Chondrocyte (in vitro differentiated cells): ENCODE results near the gene SZRD1. TPM values are rescaled to one million over a fixed set of nuclear protein-coding genes. Genes with fewer than 3 reads are reported as not detected.

ENCODE experiments used
- DNase-seq: peaks from one replicate; pipeline ENCODE4 v3.0.0; 2021; ENCODE audit warnings: mixed read lengths, low spot score
- H3K27ac Mint-ChIP-seq: one replicate; pipeline ENCODE4 v1.8.0; 2021; ENCODE audit warnings: mild to moderate bottlenecking, moderate library complexity, mixed read lengths; ENCODE audit not compliant: unreplicated experiment
- H3K27me3 Mint-ChIP-seq: 2 replicates; pipeline ENCODE4 v1.8.0; 2021; ENCODE audit warnings: low read depth, mixed read lengths
- H3K36me3 Mint-ChIP-seq: 2 replicates; pipeline ENCODE4 v1.8.0; 2021; ENCODE audit warnings: low read depth, mixed read lengths
- H3K4me1 Mint-ChIP-seq: 2 replicates; pipeline ENCODE4 v1.8.0; 2021; ENCODE audit warnings: low read depth, mild to moderate bottlenecking, mixed read lengths
- H3K4me3 Mint-ChIP-seq: one replicate; pipeline ENCODE4 v1.8.0; 2021; ENCODE audit warnings: mild to moderate bottlenecking, moderate library complexity, mixed read lengths; ENCODE audit not compliant: unreplicated experiment
- H3K9me3 Mint-ChIP-seq: 2 replicates; pipeline ENCODE4 v1.8.0; 2021; ENCODE audit warnings: low read depth, mixed read lengths
- CTCF ChIP-seq: fragments of 200-600 bp; sonication (generic); IDR thresholded peaks from 2 replicates; pipeline ENCODE4 v1.5.0; 2021; ENCODE audit warnings: antibody characterized with exemption, mild to moderate bottlenecking, moderate library complexity
- long read RNA-seq: library from polyadenylated mRNA; stranded (forward); transcript quantifications from one replicate; pipeline ENCODE4 v2.0.0, GENCODE V29; 2021
- total RNA-seq: library from RNA; stranded (reverse); gene quantifications from 3 replicates; pipeline ENCODE4 v1.2.1, GENCODE V29; 2021

Gene SZRD1
- 113 to 117 TPM (median 113 TPM) in 3 replicates for total RNA-seq
- long read RNA-seq, transcript SZRD1-210 (3 exons, 3,401 nt) = major isoform, 10 of 62 reads
- long read RNA-seq, transcript SZRD1-203 (4 exons, 892 nt) = minor isoform, 5 of 62 reads
- long read RNA-seq, transcript SZRD1-201 (4 exons, 3,636 nt) = minor isoform, 5 of 62 reads
- long read RNA-seq, partial matches to known transcripts = 0 of 62 reads
- long read RNA-seq, other reads (novel, unspliced or antisense) = 39 of 62 reads

- TF ChIP-seq CTCF = no peak
- Mint-ChIP-seq H3K4me1 (peaks cover 34% of the 10 kb centered on the region), H3K27me3 (no peaks in the 10 kb centered on the region), H3K9me3 (no peaks in the 10 kb centered on the region), H3K27ac (peak within 1 kb of the TSS; percentile 99), H3K36me3 (no peaks in the 10 kb centered on the region), H3K4me3 (peak within 1 kb of the TSS; percentile 95)
- peak; percentile 96 for DNase-seq
Observed at GRCh38 chr1:16366722-16367257, at the start of gene SZRD1. Gene SZRD1, plus strand, starts transcription at chr1:16367242. Its CDS starts 16 bp downstream, at chr1:16367258.

GRCh38 chr1:16318555-16318954 lies 48.5 kb upstream of the SZRD1 start:
- no peak overlapping the region for H3K4me3 Mint-ChIP-seq
- H3K4me1 Mint-ChIP-seq = peaks cover 30% of the 10 kb centered on the region
- H3K27me3 Mint-ChIP-seq = no peaks in the 10 kb centered on the region
- H3K9me3 Mint-ChIP-seq = no peaks in the 10 kb centered on the region
- no peak for TF ChIP-seq CTCF
- H3K27ac Mint-ChIP-seq = no peak overlapping the region
- DNase-seq = no peak
- H3K36me3 Mint-ChIP-seq = peaks cover 1% of the 10 kb centered on the region

GRCh38 chr1:16321176-16321867 lies 45.7 kb upstream of the SZRD1 start:
- no peak for TF ChIP-seq CTCF

GRCh38 chr1:16324456-16324890 lies 42.6 kb upstream of the SZRD1 start:
- no peaks in the 10 kb centered on the region for H3K27me3 Mint-ChIP-seq
- TF ChIP-seq CTCF = no peak
- H3K4me1 Mint-ChIP-seq = peaks cover 31% of the 10 kb centered on the region
- peak overlapping the region; percentile 80 for H3K27ac Mint-ChIP-seq
- H3K36me3 Mint-ChIP-seq = peaks cover 6% of the 10 kb centered on the region
- H3K9me3 Mint-ChIP-seq = no peaks in the 10 kb centered on the region
- DNase-seq = no peak
- no peak overlapping the region for H3K4me3 Mint-ChIP-seq

More at GRCh38 chr1:16321176-16321867, 45.7 kb upstream of the SZRD1 start:
- H3K4me1 Mint-ChIP-seq = peaks cover 31% of the 10 kb centered on the region
- no peak overlapping the region for H3K4me3 Mint-ChIP-seq
- peaks cover 3% of the 10 kb centered on the region for H3K36me3 Mint-ChIP-seq
- no peaks in the 10 kb centered on the region for H3K27me3 Mint-ChIP-seq
- H3K27ac Mint-ChIP-seq = no peak overlapping the region
- DNase-seq = no peak
- H3K9me3 Mint-ChIP-seq = no peaks in the 10 kb centered on the region

- no peaks in the 10 kb centered on the region for H3K9me3 Mint-ChIP-seq
- peaks cover 23% of the 10 kb centered on the region for H3K4me1 Mint-ChIP-seq
- no peaks in the 10 kb centered on the region for H3K27me3 Mint-ChIP-seq
- H3K4me3 Mint-ChIP-seq = no peak overlapping the region
- no peak for TF ChIP-seq CTCF
- H3K27ac Mint-ChIP-seq = peak overlapping the region; percentile 6
- peaks cover 6% of the 10 kb centered on the region for H3K36me3 Mint-ChIP-seq
- no peak for DNase-seq
Observed at GRCh38 chr1:16326833-16327404, 40.1 kb upstream of the SZRD1 start.
